ENCODE data around the gene DOCK4.

The DOCK4 gene

GRCh38 chr7:111758332-111758731 is 447.9 kb downstream of the DOCK4 start:
- no peak for DNase-seq (ENCODE audit: low read depth)

- no peak for DNase-seq (ENCODE audit: low read depth)
Measured at GRCh38 chr7:111756687-111757178, 449.5 kb downstream of the DOCK4 start.

GRCh38 chr7:111755383-111755782 is 450.8 kb downstream of the DOCK4 start:
- no peak for DNase-seq (ENCODE audit: low read depth)

GRCh38 chr7:111753968-111754367 is 452.2 kb downstream of the DOCK4 start:
- DNase-seq (ENCODE audit: low read depth), result no peak

GRCh38 chr7:111752022-111752582 is 454.1 kb downstream of the DOCK4 start:
- peak; percentile 14 for DNase-seq (ENCODE audit: low read depth)

- DNase-seq (ENCODE audit: low read depth), result no peak
Measured at GRCh38 chr7:111750878-111751277, 455.3 kb downstream of the DOCK4 start.

GRCh38 chr7:111750228-111750627 is 456.0 kb downstream of the DOCK4 start:
- no peak for DNase-seq (ENCODE audit: low read depth)

- DNase-seq (ENCODE audit: low read depth), result no peak
Measured at GRCh38 chr7:111749625-111750024, 456.6 kb downstream of the DOCK4 start.

- no peak for DNase-seq (ENCODE audit: low read depth)
Measured at GRCh38 chr7:111747718-111748117, 458.5 kb downstream of the DOCK4 start.

- DNase-seq (ENCODE audit: low read depth), result no peak
Measured at GRCh38 chr7:111746950-111747349, 459.2 kb downstream of the DOCK4 start.

- no peak for DNase-seq (ENCODE audit: low read depth)
Measured at GRCh38 chr7:111744501-111745155, 461.6 kb downstream of the DOCK4 start.

GRCh38 chr7:111743244-111743847 is 462.9 kb downstream of the DOCK4 start:
- no peak for DNase-seq (ENCODE audit: low read depth)

- DNase-seq (ENCODE audit: low read depth), result no peak
Measured at GRCh38 chr7:111741811-111742240, 464.4 kb downstream of the DOCK4 start.

GRCh38 chr7:111740942-111741341 is 465.3 kb downstream of the DOCK4 start:
- DNase-seq (ENCODE audit: low read depth), result no peak

- no peak for DNase-seq (ENCODE audit: low read depth)
Measured at GRCh38 chr7:111736552-111736874, 469.7 kb downstream of the DOCK4 start.

GRCh38 chr7:111735661-111736551 is 470.3 kb downstream of the DOCK4 start:
- DNase-seq (ENCODE audit: low read depth), result peak; percentile 39

GRCh38 chr7:111734954-111735660 is 471.1 kb downstream of the DOCK4 start:
- no peak for DNase-seq (ENCODE audit: low read depth)

GRCh38 chr7:111732923-111733322 is 473.3 kb downstream of the DOCK4 start:
- DNase-seq (ENCODE audit: low read depth), result no peak

GRCh38 chr7:111730476-111731300 is 475.5 kb downstream of the DOCK4 start:
- no peak for DNase-seq (ENCODE audit: low read depth)

- no peak for DNase-seq (ENCODE audit: low read depth)
Measured at GRCh38 chr7:111730057-111730456, 476.1 kb downstream of the DOCK4 start.

- DNase-seq (ENCODE audit: low read depth), result no peak
Measured at GRCh38 chr7:111729483-111729882, 476.7 kb downstream of the DOCK4 start.

Data from activated gamma-delta T cell treated with anti-CD3 and anti-CD28 coated beads, Interleukin-2, amount 50 U/mL, for 16 hours (primary cell).